DOHH2 (cell line): Measurements from ENCODE around the gene ADAMTS13.

Experiments
- CTCF ChIP-seq: fragments of 200-600 bp; sonication (generic); IDR thresholded peaks from one replicate; pipeline ENCODE4 v1.5.1; 2014; ENCODE audit warnings: antibody characterized with exemption, mild to moderate bottlenecking, low read depth, low read length; ENCODE audit not compliant: poor library complexity, severe bottlenecking
- EZH2phosphoT487 ChIP-seq: fragments of 200-600 bp; sonication (generic); IDR thresholded peaks from 2 replicates; pipeline ENCODE4 v1.6.1; 2017; ENCODE audit warnings: borderline replicate concordance, mild to moderate bottlenecking, antibody characterized with exemption, low read length, moderate library complexity, mixed read lengths

GRCh38 chr9:133397370-133397769 is 24.8 kb upstream of the ADAMTS13 start:
- no peak for TF ChIP-seq CTCF
- no peak for TF ChIP-seq EZH2phosphoT487
